ENCODE data around the gene DRD3.

The DRD3 gene

GRCh38 chr3:114120211-114120610 is 58.6 kb downstream of the DRD3 start:
- no peak for DNase-seq (ENCODE audit: low read depth in 2 of 2)

GRCh38 chr3:114119776-114120175 is 59.1 kb downstream of the DRD3 start:
- DNase-seq (ENCODE audit: low read depth in 2 of 2): no peak

GRCh38 chr3:114115143-114115542 is 63.7 kb downstream of the DRD3 start:
- DNase-seq (ENCODE audit: low read depth in 2 of 2): no peak

- no peak for DNase-seq (ENCODE audit: low read depth in 2 of 2)
These were observed 64.1 kb downstream of the DRD3 start for GRCh38 chr3:114114719-114115118.

GRCh38 chr3:114112696-114113095 is 66.2 kb downstream of the DRD3 start:
- DNase-seq (ENCODE audit: low read depth in 2 of 2): no peak

GRCh38 chr3:114111060-114111770 is 67.6 kb downstream of the DRD3 start:
- DNase-seq (ENCODE audit: low read depth in 2 of 2): no peak

GRCh38 chr3:114110439-114110838 is 68.4 kb downstream of the DRD3 start:
- no peak for DNase-seq (ENCODE audit: low read depth in 2 of 2)

- DNase-seq (ENCODE audit: low read depth in 2 of 2): no peak
These were observed 70.7 kb downstream of the DRD3 start for GRCh38 chr3:114108137-114108536.

- no peak for DNase-seq (ENCODE audit: low read depth in 2 of 2)
These were observed 74.4 kb downstream of the DRD3 start for GRCh38 chr3:114104414-114104813.

- no peak for DNase-seq (ENCODE audit: low read depth in 2 of 2)
These were observed 75.0 kb downstream of the DRD3 start for GRCh38 chr3:114103858-114104257.

- DNase-seq (ENCODE audit: low read depth in 2 of 2): no peak
These were observed 75.7 kb downstream of the DRD3 start for GRCh38 chr3:114103181-114103580.

GRCh38 chr3:114101101-114101500 is 77.8 kb downstream of the DRD3 start:
- no peak for DNase-seq (ENCODE audit: low read depth in 2 of 2)

GRCh38 chr3:114095796-114096195 is 83.1 kb downstream of the DRD3 start:
- DNase-seq (ENCODE audit: low read depth in 2 of 2): no peak

GRCh38 chr3:114093596-114093995 is 85.3 kb downstream of the DRD3 start:
- DNase-seq (ENCODE audit: low read depth in 2 of 2): no peak

- no peak for DNase-seq (ENCODE audit: low read depth in 2 of 2)
These were observed 85.9 kb downstream of the DRD3 start for GRCh38 chr3:114093016-114093380.

GRCh38 chr3:114092151-114093015 is 86.5 kb downstream of the DRD3 start:
- DNase-seq (ENCODE audit: low read depth in 2 of 2): no peak

- no peak for DNase-seq (ENCODE audit: low read depth in 2 of 2)
These were observed 89.2 kb downstream of the DRD3 start for GRCh38 chr3:114089675-114090074.

GRCh38 chr3:114086356-114086755 is 92.5 kb downstream of the DRD3 start:
- no peak for DNase-seq (ENCODE audit: low read depth in 2 of 2)

- DNase-seq (ENCODE audit: low read depth in 2 of 2): no peak
These were observed 95.7 kb downstream of the DRD3 start for GRCh38 chr3:114083112-114083511.

GRCh38 chr3:114081037-114081436 is 97.8 kb downstream of the DRD3 start:
- DNase-seq (ENCODE audit: low read depth in 2 of 2): no peak

GRCh38 chr3:114080201-114080600 is 98.7 kb downstream of the DRD3 start:
- no peak for DNase-seq (ENCODE audit: low read depth in 2 of 2)

- DNase-seq (ENCODE audit: low read depth in 2 of 2): no peak
These were observed 99.1 kb downstream of the DRD3 start for GRCh38 chr3:114079761-114080160.

- DNase-seq (ENCODE audit: low read depth in 2 of 2): no peak
These were observed 100.7 kb downstream of the DRD3 start for GRCh38 chr3:114078126-114078525.
